OCI-LY3 (cell line): ENCODE data around the gene SIMC1.
A peak's percentile ranks its signal among the peaks of the same experiment; 100 is the strongest.

Experiments
- H2AFZ ChIP-seq: fragments of 200-600, 300-600 bp; shearing (Covaris generic); 2 replicates; pipeline ENCODE4 v1.6.0; 2014; ENCODE audit warnings: antibody characterized with exemption, low read depth, low read length
- H3K27ac ChIP-seq: fragments of 200-600, 300-600 bp; sonication (generic); 2 replicates; pipeline ENCODE4 v1.5.1; 2014; ENCODE audit warnings: mild to moderate bottlenecking, low read length, moderate library complexity, mixed read lengths
- H3K27me3 ChIP-seq: fragments of 200-600, 300-600 bp; sonication (generic); 2 replicates; pipeline ENCODE4 v1.6.1; 2014; ENCODE audit warnings: low read depth, low read length, mixed read lengths
- H3K36me3 ChIP-seq: fragments of 200-600, 300-600 bp; sonication (generic); replicated peaks from 2 replicates; pipeline ENCODE3; 2014; ENCODE audit warnings: low read depth, low read length, mixed read lengths
- H3K4me1 ChIP-seq: fragments of 300-600, 200-600 bp; sonication (generic); 2 replicates; pipeline ENCODE4 v1.6.1; 2014; ENCODE audit warnings: low read length, mixed read lengths
- H3K4me2 ChIP-seq: fragments of 200-600, 300-600 bp; sonication (generic); 2 replicates; pipeline ENCODE4 v1.6.1; 2014; ENCODE audit warnings: low read length, mixed read lengths
- H3K4me3 ChIP-seq: fragments of 300-600, 200-600 bp; sonication (generic); 2 replicates; pipeline ENCODE4 v1.5.1; 2014; ENCODE audit warnings: antibody characterized with exemption, mild to moderate bottlenecking, low read length, moderate library complexity
- H3K79me2 ChIP-seq: fragments of 300-600, 200-600 bp; shearing (Covaris generic); 2 replicates; pipeline ENCODE4 v1.6.1; 2014; ENCODE audit warnings: mild to moderate bottlenecking, low read length, mixed read lengths
- H3K9ac ChIP-seq: fragments of 300-600, 200-600 bp; shearing (Covaris generic); 2 replicates; pipeline ENCODE4 v1.6.0; 2014; ENCODE audit warnings: mild to moderate bottlenecking, low read length, moderate library complexity
- H3K9me3 ChIP-seq: fragments of 200-600, 300-600 bp; shearing (Covaris generic); 2 replicates; pipeline ENCODE4 v1.6.1; 2014; ENCODE audit warnings: low read length, mixed read lengths; ENCODE audit not compliant: insufficient read depth
- H4K20me1 ChIP-seq: fragments of 200-600, 300-600 bp; sonication (generic); 2 replicates; pipeline ENCODE4 v1.6.1; 2016; ENCODE audit warnings: low read length, mixed read lengths; ENCODE audit not compliant: insufficient read depth
- EZH2phosphoT487 ChIP-seq: fragments of 200-600 bp; shearing (Covaris generic); IDR thresholded peaks from 2 replicates; pipeline ENCODE4 v1.6.1; 2018; ENCODE audit warnings: antibody characterized with exemption, mixed run types, low read depth
- TF ChIP-seq, protein P1 (sequence below): fragments of 200-600, 300-600 bp; sonication (generic); IDR thresholded peaks from 2 replicates; pipeline ENCODE4 v1.5.1; 2014; ENCODE audit warnings: antibody characterized with exemption, low read length, low read depth

The SIMC1 gene

DNA sequence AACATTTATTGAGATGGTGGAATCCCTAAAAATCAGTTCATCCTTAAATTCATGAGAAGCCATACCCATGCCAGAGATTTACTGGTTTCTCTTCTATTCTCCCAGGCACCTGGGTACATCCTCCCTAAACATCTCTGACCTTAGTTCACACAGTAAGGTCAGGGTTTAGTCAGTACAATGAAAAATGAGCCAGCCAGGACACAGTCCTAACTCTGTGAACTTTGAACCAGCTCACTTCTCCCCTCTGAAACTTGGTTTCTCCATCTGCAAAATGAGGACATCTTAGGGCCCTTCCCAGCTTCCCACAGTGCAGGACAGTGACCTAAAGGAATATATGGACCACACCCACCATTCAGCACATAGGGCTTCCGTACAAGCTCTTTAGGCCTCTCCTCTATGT, 148.3 kb downstream of the SIMC1 start:
- no peak overlapping the region for H3K27ac ChIP-seq
- H3K27me3 ChIP-seq = no peaks in the 10 kb centered on the region
- peaks cover 61% of the 10 kb centered on the region for H3K79me2 ChIP-seq
- peak overlapping the region; percentile 98; the same call in 1 of the 2 replicates for H3K9ac ChIP-seq
- no peaks in the 10 kb centered on the region for H3K9me3 ChIP-seq
- peaks cover 64% of the 10 kb centered on the region for H3K36me3 ChIP-seq
- H3K4me2 ChIP-seq = peak overlapping the region; percentile 96
- H3K4me1 ChIP-seq = peaks cover 11% of the 10 kb centered on the region
- TF ChIP-seq EZH2phosphoT487 = no peak
- TF ChIP-seq, protein P1, sequence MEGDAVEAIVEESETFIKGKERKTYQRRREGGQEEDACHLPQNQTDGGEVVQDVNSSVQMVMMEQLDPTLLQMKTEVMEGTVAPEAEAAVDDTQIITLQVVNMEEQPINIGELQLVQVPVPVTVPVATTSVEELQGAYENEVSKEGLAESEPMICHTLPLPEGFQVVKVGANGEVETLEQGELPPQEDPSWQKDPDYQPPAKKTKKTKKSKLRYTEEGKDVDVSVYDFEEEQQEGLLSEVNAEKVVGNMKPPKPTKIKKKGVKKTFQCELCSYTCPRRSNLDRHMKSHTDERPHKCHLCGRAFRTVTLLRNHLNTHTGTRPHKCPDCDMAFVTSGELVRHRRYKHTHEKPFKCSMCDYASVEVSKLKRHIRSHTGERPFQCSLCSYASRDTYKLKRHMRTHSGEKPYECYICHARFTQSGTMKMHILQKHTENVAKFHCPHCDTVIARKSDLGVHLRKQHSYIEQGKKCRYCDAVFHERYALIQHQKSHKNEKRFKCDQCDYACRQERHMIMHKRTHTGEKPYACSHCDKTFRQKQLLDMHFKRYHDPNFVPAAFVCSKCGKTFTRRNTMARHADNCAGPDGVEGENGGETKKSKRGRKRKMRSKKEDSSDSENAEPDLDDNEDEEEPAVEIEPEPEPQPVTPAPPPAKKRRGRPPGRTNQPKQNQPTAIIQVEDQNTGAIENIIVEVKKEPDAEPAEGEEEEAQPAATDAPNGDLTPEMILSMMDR = no peak
- H2AFZ ChIP-seq = no peak overlapping the region
- peak overlapping the region; percentile 96 for H3K4me3 ChIP-seq
- H4K20me1 ChIP-seq = no peaks in the 10 kb centered on the region

DNA sequence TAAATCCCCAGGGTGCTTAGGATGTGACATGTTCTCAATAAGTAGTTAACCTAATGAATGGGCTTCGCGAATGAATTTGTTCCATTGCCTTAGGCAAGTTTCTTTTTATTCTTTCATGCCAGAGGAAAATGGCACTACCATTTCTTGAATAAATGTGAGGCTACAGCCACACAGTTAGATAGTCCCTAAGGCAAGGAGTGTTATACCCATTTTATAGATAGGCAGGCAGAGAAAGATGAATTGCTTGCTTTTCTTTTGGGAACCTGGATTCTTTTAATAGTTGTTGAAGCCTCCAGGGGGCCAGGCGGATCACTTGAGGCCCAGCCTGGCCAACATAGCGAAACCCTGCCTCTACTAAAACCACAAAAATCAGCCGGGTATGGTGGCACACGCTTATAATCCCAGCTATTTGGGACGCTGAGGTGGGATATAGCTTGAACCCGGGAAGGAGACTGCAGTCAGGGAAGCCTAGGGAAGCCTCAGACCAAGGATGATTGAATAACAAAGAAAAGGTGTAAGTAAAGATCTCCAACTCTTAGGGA, 149.2 kb downstream of the SIMC1 start:
- Histone ChIP-seq H3K4me3 (peak overlapping the region; percentile 96), H3K9me3 (no peaks in the 10 kb centered on the region), H3K4me1 (peaks cover 11% of the 10 kb centered on the region), H4K20me1 (no peaks in the 10 kb centered on the region), H3K36me3 (peaks cover 59% of the 10 kb centered on the region), H2AFZ (no peak overlapping the region), H3K27ac (peak overlapping the region; percentile 92; the same call in 1 of the 2 replicates), H3K27me3 (no peaks in the 10 kb centered on the region), H3K4me2 (peak overlapping the region; percentile 96), H3K79me2 (peaks cover 61% of the 10 kb centered on the region), H3K9ac (peak overlapping the region; percentile 98)
- TF ChIP-seq, protein P1 = no peak
- TF ChIP-seq EZH2phosphoT487 = no peak

DNA sequence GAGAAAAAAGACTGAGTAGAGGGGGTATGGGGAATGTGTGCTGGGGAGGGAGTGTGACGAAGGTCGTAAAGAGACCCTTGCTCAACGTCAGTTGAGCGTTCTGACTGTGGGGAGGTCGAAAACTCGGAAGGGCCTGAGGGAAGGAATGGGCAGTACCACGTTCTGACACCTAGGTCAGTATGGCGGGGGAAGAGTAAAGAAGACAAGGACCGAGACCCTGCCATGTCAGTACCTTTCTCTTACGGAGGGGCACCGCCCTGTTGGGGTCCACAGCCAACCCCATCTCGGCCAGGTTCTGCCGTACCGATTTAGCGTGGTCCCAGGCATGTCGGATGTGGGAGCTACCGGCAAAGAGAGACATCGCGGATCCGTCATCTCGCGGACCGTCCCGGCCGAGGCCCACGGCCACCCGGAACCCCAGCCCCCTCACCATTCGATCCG, 149.8 kb downstream of the SIMC1 start:
- peaks cover 56% of the 10 kb centered on the region for H3K36me3 ChIP-seq
- no peaks in the 10 kb centered on the region for H3K27me3 ChIP-seq
- peak overlapping the region; percentile 38; the same call in 1 of the 2 replicates for H2AFZ ChIP-seq
- H3K9me3 ChIP-seq = no peaks in the 10 kb centered on the region
- peaks cover 61% of the 10 kb centered on the region for H3K79me2 ChIP-seq
- H4K20me1 ChIP-seq = no peaks in the 10 kb centered on the region
- TF ChIP-seq EZH2phosphoT487 = no peak
- TF ChIP-seq, protein P1 = no peak
- H3K4me3 ChIP-seq = peak overlapping the region; percentile 96
- H3K4me1 ChIP-seq = peaks cover 11% of the 10 kb centered on the region
- H3K9ac ChIP-seq = peak overlapping the region; percentile 98
- H3K4me2 ChIP-seq = peak overlapping the region; percentile 96
- peak overlapping the region; percentile 92; the same call in 1 of the 2 replicates for H3K27ac ChIP-seq

DNA sequence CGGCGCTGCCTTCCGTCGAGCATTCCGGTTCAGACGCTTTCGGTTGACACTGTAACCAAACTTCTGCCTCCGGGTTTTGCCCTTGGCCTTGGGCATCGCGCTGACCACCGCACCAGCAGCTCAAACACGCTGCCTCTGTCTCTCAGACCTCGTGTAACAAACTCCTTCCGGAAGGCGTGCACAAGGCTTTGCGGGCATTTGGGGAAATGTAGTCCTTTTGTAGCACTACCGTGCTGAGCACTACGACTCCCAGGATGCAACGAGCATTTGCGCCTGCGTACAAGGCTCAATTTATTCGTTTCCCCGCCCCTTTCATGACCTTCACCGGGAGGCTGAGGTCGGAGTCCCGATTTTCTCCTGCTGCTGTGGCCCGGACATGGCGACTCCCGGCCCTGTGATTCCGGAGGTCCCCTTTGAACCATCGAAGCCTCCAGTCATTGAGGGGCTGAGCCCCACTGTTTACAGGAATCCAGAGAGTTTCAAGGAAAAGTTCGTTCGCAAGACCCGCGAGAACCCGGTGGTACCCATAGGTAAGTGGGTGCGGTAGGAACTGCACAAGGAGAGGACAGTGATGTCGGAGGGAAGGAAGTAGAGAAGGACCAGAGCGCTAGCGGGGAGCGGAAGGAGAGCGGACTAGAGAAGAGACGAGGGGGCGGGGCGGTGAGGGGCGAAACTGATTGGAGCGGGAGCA, 150.4 kb downstream of the SIMC1 start, which contains the start of the genes HIGD2A and NOP16:
Gene HIGD2A, plus strand, starts transcription at position 308 of the 691 bp plus-strand sequence. Its CDS starts 69 bp downstream, at position 377.
Gene NOP16, minus strand, starts transcription at position 155 of the 691 bp plus-strand sequence. Its CDS starts 59 bp downstream, at position 96.
- Histone ChIP-seq H3K27me3 (no peaks in the 10 kb centered on the region), H3K4me1 (peaks cover 11% of the 10 kb centered on the region), H3K9ac (peak within 1 kb of the TSS; percentile 98), H3K4me2 (peak within 1 kb of the TSS; percentile 96), H3K79me2 (peaks cover 61% of the 10 kb centered on the region), H4K20me1 (no peaks in the 10 kb centered on the region), H3K4me3 (peak within 1 kb of the TSS; percentile 96), H3K27ac (peak within 1 kb of the TSS; percentile 92), H3K36me3 (peaks cover 51% of the 10 kb centered on the region), H3K9me3 (no peaks in the 10 kb centered on the region), H2AFZ (peak within 1 kb of the TSS; percentile 94; the same call in 1 of the 2 replicates)
- TF ChIP-seq EZH2phosphoT487 = no peak
- TF ChIP-seq, protein P1 = no peak
